HG03558 (cell line): ENCODE results near the gene SCN1B.
"Not testable (repeated sequence)": the region's sequence is repeated elsewhere in the genome, so short reads cannot be mapped to it uniquely, and the experiment has no call there.

Experiments used
- ATAC-seq: cut with Tn5 transposase; IDR thresholded peaks from one replicate; pipeline ENCODE4 v1.9.1; 2021; ENCODE audit warnings: moderate number of reproducible peaks; ENCODE audit not compliant: unreplicated experiment; ENCODE audit errors: extremely low read depth

The SCN1B gene

GRCh38 chr19:35000647-35001501 lies 29.4 kb upstream of the SCN1B start:
- ATAC-seq = no peak

DNA sequence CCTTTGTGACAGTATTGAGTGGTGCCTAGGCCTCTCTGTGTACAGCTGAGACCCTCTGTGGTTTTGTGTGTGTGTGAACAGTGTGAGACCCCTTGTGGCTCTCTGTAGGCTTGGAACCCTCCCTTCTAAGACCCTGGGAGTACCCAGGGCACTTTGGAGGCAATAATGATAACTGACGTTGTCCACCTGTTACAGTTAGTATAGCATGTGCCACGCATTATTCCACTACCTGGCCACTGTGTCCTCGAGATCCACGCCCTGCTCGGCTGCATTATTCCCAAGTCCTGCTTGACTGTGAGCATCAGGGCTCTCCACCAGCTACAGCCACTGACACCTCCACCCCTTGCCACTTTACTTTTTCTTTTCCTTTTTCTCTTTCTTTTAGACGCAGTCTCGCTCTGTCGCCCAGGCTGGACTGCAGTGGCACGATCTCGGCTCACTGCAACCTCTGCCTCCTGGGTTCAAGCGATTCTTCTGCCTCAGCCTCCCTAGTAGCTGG lies 28.2 kb upstream of the SCN1B start:
- ATAC-seq = no peak

- ATAC-seq = no peak
Measured at GRCh38 chr19:35004517-35005255, 25.6 kb upstream of the SCN1B start.

DNA sequence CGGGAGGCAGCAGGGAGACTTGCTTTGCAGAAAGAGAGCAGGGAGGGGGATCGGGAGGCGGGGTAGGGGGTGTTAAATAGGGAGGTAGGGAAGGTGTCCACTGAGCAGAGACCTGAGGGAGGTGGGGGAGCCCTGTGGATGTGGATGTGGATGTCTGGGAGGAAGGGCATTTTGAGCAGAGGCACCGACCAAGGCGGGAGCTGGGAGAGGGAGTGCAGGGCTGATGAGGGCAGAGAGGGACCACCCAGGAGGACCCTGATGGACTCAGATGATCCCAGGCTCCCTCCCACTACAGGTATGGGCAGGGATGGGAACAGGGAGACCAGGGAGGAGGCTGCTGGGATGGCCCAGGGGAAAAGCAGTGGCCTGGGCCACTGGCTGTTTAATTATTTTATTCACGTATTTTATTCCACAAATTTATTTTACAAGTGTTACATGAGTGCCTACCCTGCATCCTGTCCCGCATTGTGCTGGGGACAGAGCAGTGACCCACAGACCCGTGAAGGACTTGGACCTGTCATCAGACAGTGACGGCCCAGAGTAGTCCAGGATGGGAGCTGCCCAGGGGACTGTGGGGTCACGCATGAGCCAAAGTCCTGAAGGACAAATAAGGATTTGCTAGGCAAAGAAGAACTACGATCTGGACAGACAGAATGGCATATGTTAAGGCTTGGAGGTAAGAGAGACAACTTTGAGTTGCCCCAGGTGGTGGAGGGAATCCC lies 24.9 kb upstream of the SCN1B start:
- no peak for ATAC-seq

- not testable (repeated sequence) for ATAC-seq
Measured at GRCh38 chr19:35006007-35006341, 24.3 kb upstream of the SCN1B start.

DNA sequence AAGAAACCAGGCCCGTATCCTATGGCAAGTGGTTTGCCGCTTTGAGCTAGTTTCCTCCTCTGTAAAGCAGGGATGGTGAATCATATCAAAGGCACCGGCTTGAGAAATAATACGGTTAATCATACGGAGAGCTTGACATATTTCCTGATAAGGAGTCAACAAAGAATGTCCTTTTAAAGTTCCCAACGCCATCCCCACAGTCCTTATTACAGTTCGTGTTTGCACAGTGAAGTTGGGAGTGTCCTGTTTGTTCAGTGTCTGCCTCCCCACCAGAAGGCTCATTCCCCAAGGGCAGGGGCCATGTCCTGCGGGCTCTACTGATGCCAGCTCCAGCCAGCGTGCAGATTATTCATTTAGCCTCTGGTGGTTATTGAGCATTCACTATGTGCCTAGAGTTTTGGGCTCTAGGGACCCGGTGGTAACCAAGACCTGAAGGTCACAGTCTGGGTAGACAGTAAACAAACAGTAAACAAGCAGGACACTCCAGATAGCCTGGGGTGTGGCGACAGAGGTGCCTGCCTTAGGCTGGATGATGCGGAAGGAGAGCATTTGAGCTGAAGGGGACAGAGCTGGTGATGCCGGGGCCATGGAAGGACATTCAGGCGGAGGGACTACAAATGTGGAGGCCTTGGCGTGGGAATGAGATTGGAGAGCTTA lies 23.8 kb upstream of the SCN1B start:
- ATAC-seq = no peak

- no peak for ATAC-seq
Measured at GRCh38 chr19:35006999-35007365, 23.3 kb upstream of the SCN1B start.

DNA sequence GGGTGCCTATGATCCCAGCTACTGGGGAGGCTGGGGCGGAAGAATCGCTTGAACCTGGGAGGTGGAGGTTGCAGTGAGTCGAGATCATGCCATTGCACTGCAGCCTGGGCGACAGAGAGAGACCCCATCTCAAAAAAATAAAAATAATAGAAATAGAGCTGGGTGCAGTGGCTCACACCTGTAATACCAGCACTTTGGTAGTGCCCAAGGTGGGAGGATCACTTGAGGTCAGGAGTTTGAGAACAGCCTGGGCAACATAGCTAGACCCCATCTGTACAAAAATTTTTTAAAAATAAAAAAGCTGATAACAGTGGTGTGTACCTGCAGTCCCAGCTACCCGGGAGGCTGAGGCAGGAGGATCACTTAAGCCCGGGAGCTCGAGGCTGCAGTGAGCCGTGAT lies 22.8 kb upstream of the SCN1B start:
- not testable (repeated sequence) for ATAC-seq

DNA sequence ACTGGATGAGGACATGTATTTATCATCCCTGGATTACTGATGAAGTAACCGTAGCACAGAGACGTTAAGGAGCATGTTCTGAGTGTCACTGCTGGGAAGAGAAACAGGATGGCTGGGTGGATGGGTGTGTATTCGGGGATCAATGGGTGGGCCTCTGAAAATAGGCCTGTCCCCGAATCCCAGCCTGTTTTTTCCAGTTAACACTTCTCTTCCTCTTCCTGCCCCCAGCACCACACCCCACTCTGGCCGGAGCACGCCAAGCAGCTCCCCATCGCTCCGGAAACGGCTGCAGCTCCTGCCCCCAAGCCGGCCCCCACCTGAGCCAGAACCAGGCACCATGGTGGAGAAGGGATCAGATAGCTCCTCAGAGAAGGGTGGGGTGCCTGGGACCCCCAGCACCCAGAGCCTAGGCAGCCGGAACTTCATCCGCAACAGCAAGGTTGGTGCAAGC lies 21.4 kb upstream of the SCN1B start:
- ATAC-seq = no peak

DNA sequence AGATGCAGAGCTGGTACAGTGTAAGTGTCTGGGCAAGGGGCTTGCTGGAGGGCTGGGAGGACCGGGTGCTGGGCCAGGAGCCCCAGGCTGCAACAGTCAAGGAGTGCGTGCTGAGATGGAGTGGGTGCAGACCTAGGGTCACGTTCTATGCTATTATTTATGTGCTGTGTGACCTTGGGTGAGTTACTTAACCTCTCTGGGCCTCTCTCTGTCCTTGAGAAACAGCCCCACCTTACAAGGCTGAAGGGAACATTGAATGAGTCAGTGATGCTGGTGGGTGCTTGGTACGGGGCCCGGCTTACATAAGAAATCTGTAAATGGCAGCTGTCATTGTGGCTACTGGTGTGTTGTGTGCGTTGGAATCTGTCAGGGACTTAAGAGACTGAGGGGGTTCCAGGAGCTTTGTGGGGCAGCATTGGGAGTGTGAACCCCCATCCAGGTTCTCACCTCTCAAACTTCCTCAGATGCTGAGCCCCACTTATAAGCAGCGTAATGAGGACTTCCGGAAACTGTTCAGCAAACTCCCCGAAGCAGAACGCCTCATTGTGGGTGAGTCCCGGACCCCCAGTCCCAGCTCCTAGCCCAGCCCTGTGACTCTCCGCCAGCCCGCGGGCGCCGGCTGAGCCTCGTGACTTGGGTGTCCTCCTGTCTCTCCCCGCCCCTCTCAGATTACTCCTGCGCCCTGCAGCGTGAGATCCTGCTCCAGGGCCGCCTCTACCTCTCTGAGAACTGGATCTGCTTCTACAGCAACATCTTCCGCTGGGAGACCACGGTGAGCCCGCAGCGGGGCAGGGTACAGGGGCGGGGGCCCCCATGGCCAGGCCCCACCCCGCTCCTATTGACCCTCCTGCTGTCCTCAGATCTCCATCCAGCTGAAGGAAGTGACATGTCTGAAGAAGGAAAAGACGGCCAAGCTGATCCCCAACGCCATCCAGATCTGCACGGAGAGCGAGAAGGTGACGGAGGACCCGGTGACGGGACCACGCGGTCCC lies 20.6 kb upstream of the SCN1B start:
- ATAC-seq = no peak

- ATAC-seq = no peak
Measured at GRCh38 chr19:35011091-35011689, 19.1 kb upstream of the SCN1B start.

GRCh38 chr19:35011737-35012682 lies 18.3 kb upstream of the SCN1B start:
- no peak for ATAC-seq

DNA sequence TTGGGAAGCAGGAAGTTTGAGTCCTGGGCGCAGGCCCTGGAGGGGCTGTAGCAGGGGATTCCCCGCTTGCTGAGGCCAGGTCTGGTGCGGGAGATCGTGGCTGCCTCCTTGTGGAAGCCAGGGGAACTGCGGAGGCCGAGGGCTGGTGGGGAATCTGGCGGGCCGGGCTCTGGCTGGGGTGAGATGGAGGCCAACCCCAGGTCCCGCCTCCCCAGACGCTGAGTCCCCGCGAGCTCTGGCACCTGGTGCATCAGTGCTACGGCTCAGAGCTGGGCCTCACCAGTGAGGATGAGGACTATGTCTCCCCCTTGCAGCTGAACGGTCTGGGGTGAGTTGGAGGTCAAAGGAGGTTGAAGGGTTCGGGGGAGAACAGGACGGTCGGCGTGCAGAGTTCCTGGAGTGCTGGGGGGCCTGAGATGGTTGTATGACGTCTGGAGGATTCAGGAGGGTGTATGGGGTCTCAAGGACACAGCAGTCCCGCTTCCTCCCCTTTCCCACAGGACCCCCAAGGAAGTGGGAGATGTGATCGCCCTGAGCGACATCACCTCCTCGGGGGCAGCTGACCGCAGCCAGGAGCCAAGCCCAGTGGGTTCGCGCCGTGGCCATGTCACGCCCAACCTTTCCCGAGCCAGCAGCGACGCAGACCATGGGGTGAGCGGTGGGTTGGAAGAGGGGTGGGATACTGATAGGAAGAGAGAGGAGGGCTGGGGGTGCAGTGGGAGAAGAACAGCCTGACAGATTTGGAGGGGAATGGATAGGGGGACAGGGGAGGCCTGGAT lies 17.0 kb upstream of the SCN1B start:
- no peak for ATAC-seq

- ATAC-seq = no peak
Measured at GRCh38 chr19:35013820-35014754, 16.2 kb upstream of the SCN1B start.

DNA sequence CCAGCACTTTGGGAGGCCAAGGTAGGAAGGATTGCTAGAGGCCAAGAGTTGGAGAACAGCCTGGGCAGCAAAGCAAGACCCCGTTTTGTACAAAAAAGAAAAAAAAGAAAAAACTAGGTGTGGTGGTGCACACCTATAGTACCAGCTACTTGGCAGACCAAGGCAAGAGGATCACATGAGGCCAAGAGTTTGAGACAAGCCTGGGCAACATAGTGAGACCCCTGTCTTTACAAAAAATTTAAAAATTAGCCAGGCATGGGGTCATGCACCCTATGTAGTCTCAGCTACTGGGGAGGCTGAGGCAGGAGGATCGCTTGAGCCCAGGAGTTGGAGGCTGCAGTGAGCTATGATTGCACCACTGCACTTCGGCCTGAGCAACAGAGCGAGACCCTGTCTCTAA lies 15.5 kb upstream of the SCN1B start:
- ATAC-seq = not testable (repeated sequence)
